ENCODE measurements around the gene RNF43. TPM values are rescaled to one million over a fixed set of nuclear protein-coding genes. Genes with fewer than 3 reads are reported as not detected.
A peak's percentile ranks its signal among the peaks of the same experiment; 100 is the strongest.

Gene RNF43
- 5.3 to 16.4 TPM (median 15.0 TPM) in 3 replicates for polyA plus RNA-seq
- polyA plus RNA-seq (2011; ENCODE audit: low read depth) = 6.5 TPM
- polyA plus RNA-seq (2011; cell fraction: cytosol; rRNA removed) = 7.6 and 9.6 TPM in 2 replicates
- polyA plus RNA-seq (2011; cell fraction: nucleus; rRNA removed) = 36.2 and 39.0 TPM in 2 replicates
- polyA plus RNA-seq (2012; ENCODE audit: low replicate concordance) = 8.3 and 16.0 TPM in 2 replicates
- polyA minus RNA-seq = 8.0 to 23.8 TPM (median 16.6 TPM) in 3 replicates
- polyA minus RNA-seq (2011; cell fraction: cytosol; rRNA and poly(A)+ RNA removed) = 2.7 TPM
- 21.7 and 32.8 TPM in 2 replicates for polyA minus RNA-seq (2011; cell fraction: nucleus; rRNA and poly(A)+ RNA removed)

GRCh38 chr17:58417300-58418092 lies at the start of gene RNF43:
RNF43 (minus strand) TSS chr17:58417534; CDS start chr17:58415577, 1,957 bp downstream.
- TF ChIP-seq CTCF (optimal IDR thresholded peaks at IDR 0.05 in 1 of 3, IDR thresholded peaks at IDR 0.05 in 1 of 3, conservative IDR thresholded peaks at IDR 0.05 in 1 of 3; ENCODE audit: extremely low read depth in 1 of 3, insufficient read depth in 2 of 3, low read length in 3 of 3) (peak; percentile 91 to 95 (median 92)), EZH2 (IDR thresholded peaks at IDR 0.05; ENCODE audit: low read length) (no peak)
- Histone ChIP-seq H3K27ac (ENCODE audit: control insufficient read depth, insufficient read depth, low read length) (peak within 1 kb of the TSS; percentile 95), H3K9ac (ENCODE audit: control insufficient read depth, extremely low read depth, insufficient read depth, low read length) (peak within 1 kb of the TSS; percentile 91), H3K4me3 (ENCODE audit: control insufficient read depth in 2 of 3, extremely low read depth in 1 of 3, insufficient read depth in 2 of 3, low read depth in 1 of 3, low read length in 3 of 3) (peak within 1 kb of the TSS; percentile 64 to 97 (median 95)), H3K4me1 (ENCODE audit: control insufficient read depth, extremely low read depth, insufficient read depth, low read length) (peaks cover 4% of the 10 kb centered on the region), H3K4me2 (ENCODE audit: control insufficient read depth, extremely low read depth, insufficient read depth, low read depth, low read length) (peak within 1 kb of the TSS; percentile 93), H3K79me2 (ENCODE audit: control insufficient read depth, insufficient read depth, low read length) (peaks cover 47% of the 10 kb centered on the region), H3K27me3 (ENCODE audit: control insufficient read depth, extremely low read depth, insufficient read depth, low read length) (no peaks in the 10 kb centered on the region), H3K9me1 (ENCODE audit: control insufficient read depth, extremely low read depth, insufficient read depth, low read length) (no peaks in the 10 kb centered on the region), H3K36me3 (ENCODE audit: control insufficient read depth in 2 of 2, extremely low read depth in 1 of 2, insufficient read depth in 2 of 2, low read length in 2 of 2) (no peaks in the 10 kb centered on the region), H3K9me3 (ENCODE audit: control insufficient read depth, low read depth, low read length) (no peaks in the 10 kb centered on the region), H2AFZ (ENCODE audit: control insufficient read depth, low read length) (no peak within 1 kb of the TSS), H4K20me1 (ENCODE audit: control insufficient read depth, extremely low read depth, insufficient read depth, low read length) (no peaks in the 10 kb centered on the region)
- FAIRE-seq (peak; percentile 100), DNase-seq (ENCODE audit: low read depth, low spot score) (peak; percentile 97)
- dilution Hi-C loops (cut with MboI; ENCODE audit: extremely low pct_ligation_motif_present, low sequenced_read_pairs) = no loop called here

GRCh38 chr17:58455491-58455890 lies 38.2 kb upstream of the RNF43 start:
- Histone ChIP-seq H3K9me3 (ENCODE audit: control insufficient read depth, low read depth, low read length) (no peaks in the 10 kb centered on the region), H3K9me1 (ENCODE audit: control insufficient read depth, extremely low read depth, insufficient read depth, low read length) (no peaks in the 10 kb centered on the region), H3K27me3 (ENCODE audit: control insufficient read depth, extremely low read depth, insufficient read depth, low read length) (no peaks in the 10 kb centered on the region), H3K36me3 (ENCODE audit: control insufficient read depth in 2 of 2, extremely low read depth in 1 of 2, insufficient read depth in 2 of 2, low read length in 2 of 2) (no peaks in the 10 kb centered on the region), H3K4me2 (ENCODE audit: control insufficient read depth, extremely low read depth, insufficient read depth, low read depth, low read length) (no peak overlapping the region), H3K4me1 (ENCODE audit: control insufficient read depth, extremely low read depth, insufficient read depth, low read length) (no peaks in the 10 kb centered on the region), H3K27ac (ENCODE audit: control insufficient read depth, insufficient read depth, low read length) (no peak overlapping the region), H3K4me3 (ENCODE audit: control insufficient read depth in 2 of 3, extremely low read depth in 1 of 3, insufficient read depth in 2 of 3, low read depth in 1 of 3, low read length in 3 of 3) (no peak overlapping the region), H2AFZ (ENCODE audit: control insufficient read depth, low read length) (no peak overlapping the region), H3K79me2 (ENCODE audit: control insufficient read depth, insufficient read depth, low read length) (no peaks in the 10 kb centered on the region), H4K20me1 (ENCODE audit: control insufficient read depth, extremely low read depth, insufficient read depth, low read length) (no peaks in the 10 kb centered on the region), H3K9ac (ENCODE audit: control insufficient read depth, extremely low read depth, insufficient read depth, low read length) (no peak overlapping the region)
- FAIRE-seq = no peak
- no peak for DNase-seq (ENCODE audit: low read depth, low spot score)
- dilution Hi-C loops (cut with MboI; ENCODE audit: extremely low pct_ligation_motif_present, low sequenced_read_pairs) = no loop called here
- TF ChIP-seq CTCF (optimal IDR thresholded peaks at IDR 0.05 in 1 of 3, IDR thresholded peaks at IDR 0.05 in 1 of 3, conservative IDR thresholded peaks at IDR 0.05 in 1 of 3; ENCODE audit: extremely low read depth in 1 of 3, insufficient read depth in 2 of 3, low read length in 3 of 3) (no peak), EZH2 (IDR thresholded peaks at IDR 0.05; ENCODE audit: low read length) (no peak)
